Right lobe of liver (tissue), 6 donors: ENCODE results near the gene ANP32E. TPM values are rescaled to one million over a fixed set of nuclear protein-coding genes. Genes with fewer than 3 reads are reported as not detected.
"Not testable (repeated sequence)": the region's sequence is repeated elsewhere in the genome, so short reads cannot be mapped to it uniquely, and the experiment has no call there.

Experiments used
- ATAC-seq, 4 donors: fragments of 200-7000 bp; cut with Tn5 transposase; one replicate each; pipeline ENCODE4 v1.9.1; 2020; ENCODE audit warnings: mild to moderate bottlenecking in 4 of 4, moderate library complexity in 4 of 4
- DNase-seq, 3 donors: peaks; one replicate each; pipeline ENCODE4 v3.0.0-alpha.2; 2020
- H3K27ac ChIP-seq, 3 donors: fragments of 200-600 bp; one replicate each; pipeline ENCODE4 v1.8.0; 2022
- H3K27me3 ChIP-seq, 2 donors: fragments of 200-600 bp; one replicate each; pipeline ENCODE4 v1.8.0; 2022
- H3K36me3 ChIP-seq, 4 donors: fragments of 200-600 bp; sonication (generic) in 1 of 4; one replicate each; pipeline versions ENCODE4 v1.5.1 to v1.8.0; 2017 to 2022; ENCODE audit warnings: control low read depth in 1 of 4
- H3K4me1 ChIP-seq, 4 donors: fragments of 200-600 bp; sonication (generic) in 1 of 4; one replicate each; pipeline versions ENCODE4 v1.5.1 to v1.8.0; 2017 to 2022; ENCODE audit warnings: control low read depth in 1 of 4
- H3K4me3 ChIP-seq, 3 donors: fragments of 200-600 bp; one replicate each; pipeline ENCODE4 v1.8.0; 2022
- H3K9me3 ChIP-seq, 4 donors: fragments of 200-600 bp; sonication (generic) in 1 of 4; one replicate each; pipeline versions ENCODE4 v1.5.1 to v1.8.0; 2017 to 2022; ENCODE audit warnings: control low read depth in 1 of 4
- POLR2A ChIP-seq: fragments of 450-650 bp; IDR thresholded peaks from one replicate; pipeline ENCODE4 v1.6.1; 2017; ENCODE audit warnings: antibody characterized with exemption, mild to moderate bottlenecking
- WGBS: methylation state at CpG from one replicate; pipeline ENCODE4 v1.1.6; 2018; ENCODE audit warnings: low coverage, low lambda C conversion rate; ENCODE audit not compliant: insufficient coverage; ENCODE audit errors: missing lambda C conversion rate; 5-methylcytosine and 5-hydroxymethylcytosine counted together
- intact Hi-C, 2 donors: fragments of 100-400 bp; cut with DNase I; formaldehyde crosslinking; loops; one replicate each; pipeline versions ENCODE4 v1.11.2 to v1.14.1; 2022
- total RNA-seq, 6 experiments: library from RNA; depleted of rRNA in 2 of 6; stranded (reverse); fragments of >200 nt in 2 of 6; fragmentation: NEBNext Ultra II Directional in 3 of 6; extraction: Animal tissue kit (Norgen Biotek cat#: 25700) in 3 of 6; gene quantifications; one replicate each; pipeline versions ENCODE4 v1.1.0 to v1.2.4, GENCODE V29; 2016 to 2023
- TF ChIP-seq, protein P1 (sequence below), 4 donors: fragments of 200-600 bp in 3 of 4; fragments of 450-650 bp in 1 of 4; IDR thresholded peaks; one replicate each; pipeline versions ENCODE4 v1.5.1 to v1.8.0; 2016 to 2022; ENCODE audit warnings: antibody characterized with exemption in 4 of 4, mild to moderate bottlenecking in 2 of 4
- donor health status: DM: no; HTN: yes; CAD: no.
- donor health status: DM: no; HTN: no; CAD: no.
- donor health status: DM: no; HTN: no; CAD: no.
- donor health status: DM: no; HTN: yes; CAD: no.
- donor health status: DM: no; HTN: yes; CAD: no.

Gene ANP32E
- total RNA-seq, 6 experiments from 2014 or later: 9.3 to 16.3 (median 11.0) TPM

GRCh38 chr1:150226486-150226885 is 9.4 kb downstream of the ANP32E start:
- TF ChIP-seq POLR2A: no peak
- TF ChIP-seq, protein P1, sequence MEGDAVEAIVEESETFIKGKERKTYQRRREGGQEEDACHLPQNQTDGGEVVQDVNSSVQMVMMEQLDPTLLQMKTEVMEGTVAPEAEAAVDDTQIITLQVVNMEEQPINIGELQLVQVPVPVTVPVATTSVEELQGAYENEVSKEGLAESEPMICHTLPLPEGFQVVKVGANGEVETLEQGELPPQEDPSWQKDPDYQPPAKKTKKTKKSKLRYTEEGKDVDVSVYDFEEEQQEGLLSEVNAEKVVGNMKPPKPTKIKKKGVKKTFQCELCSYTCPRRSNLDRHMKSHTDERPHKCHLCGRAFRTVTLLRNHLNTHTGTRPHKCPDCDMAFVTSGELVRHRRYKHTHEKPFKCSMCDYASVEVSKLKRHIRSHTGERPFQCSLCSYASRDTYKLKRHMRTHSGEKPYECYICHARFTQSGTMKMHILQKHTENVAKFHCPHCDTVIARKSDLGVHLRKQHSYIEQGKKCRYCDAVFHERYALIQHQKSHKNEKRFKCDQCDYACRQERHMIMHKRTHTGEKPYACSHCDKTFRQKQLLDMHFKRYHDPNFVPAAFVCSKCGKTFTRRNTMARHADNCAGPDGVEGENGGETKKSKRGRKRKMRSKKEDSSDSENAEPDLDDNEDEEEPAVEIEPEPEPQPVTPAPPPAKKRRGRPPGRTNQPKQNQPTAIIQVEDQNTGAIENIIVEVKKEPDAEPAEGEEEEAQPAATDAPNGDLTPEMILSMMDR (IDR thresholded peaks at IDR 0.05): no peak
- Histone ChIP-seq H3K27ac (no peak overlapping the region), H3K4me3 (no peak overlapping the region), H3K36me3 (peaks cover 0 to 53% (median 11%) of the 10 kb centered on the region in 4 donors), H3K9me3 (no peaks in the 10 kb centered on the region), H3K4me1 (no peaks in the 10 kb centered on the region), H3K27me3 (no peaks in the 10 kb centered on the region)
- no peak for DNase-seq
- 90% methylated on average over 2 of the region's 2 CpGs for WGBS
- intact Hi-C loops: no loop called here
- ATAC-seq: no peak

DNA sequence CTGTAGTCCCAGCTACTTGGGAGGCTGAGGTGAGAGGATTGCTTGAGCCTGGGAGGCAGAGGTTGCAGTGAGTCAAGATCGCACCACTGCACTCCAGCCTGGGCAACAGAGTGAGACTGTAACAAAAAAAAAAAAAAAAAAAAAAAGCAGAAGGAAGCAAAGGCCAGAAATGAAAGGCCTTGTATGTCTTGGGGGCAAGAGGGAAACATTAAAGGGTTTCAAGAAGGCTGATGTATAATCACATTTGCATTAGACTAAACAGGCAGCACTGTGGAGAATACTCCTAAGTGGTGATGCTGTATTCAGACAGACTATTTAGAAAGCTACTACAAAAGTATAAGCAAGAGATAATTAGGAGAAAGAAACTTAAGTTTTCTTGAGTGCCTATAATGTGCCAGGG is 10.4 kb downstream of the ANP32E start:
- no peak overlapping the region for H3K27ac ChIP-seq
- no CpG with 5 or more reads among the region's 1 CpG for WGBS
- H3K4me3 ChIP-seq: no peak overlapping the region
- peaks cover 0 to 51% (median 11%) of the 10 kb centered on the region in 4 donors for H3K36me3 ChIP-seq
- no peak for TF ChIP-seq POLR2A
- intact Hi-C loops: no loop called here
- ATAC-seq (no peak), DNase-seq (no peak)
- no peaks in the 10 kb centered on the region for H3K9me3 ChIP-seq
- H3K27me3 ChIP-seq: no peaks in the 10 kb centered on the region
- H3K4me1 ChIP-seq: no peaks in the 10 kb centered on the region

- WGBS: 60% methylated on average over 1 of the region's 1 CpG
These were observed 10.9 kb downstream of the ANP32E start for GRCh38 chr1:150224983-150225382.

GRCh38 chr1:150221552-150221951 is 14.4 kb downstream of the ANP32E start:
- H3K36me3 ChIP-seq: peaks cover 0 to 43% (median 11%) of the 10 kb centered on the region in 4 donors
- TF ChIP-seq, protein P1 (IDR thresholded peaks at IDR 0.05): peak; percentile 21 to 42 (median 37)
- TF ChIP-seq POLR2A: no peak
- intact Hi-C loops: no loop called here
- H3K27ac ChIP-seq: no peak overlapping the region
- WGBS: no CpG with 5 or more reads among the region's 2 CpGs
- no peak overlapping the region for H3K4me3 ChIP-seq
- ATAC-seq (peak in 1 of 4 donors; percentile 30), DNase-seq (no peak)
- H3K9me3 ChIP-seq: no peaks in the 10 kb centered on the region
- H3K27me3 ChIP-seq: no peaks in the 10 kb centered on the region
- no peaks in the 10 kb centered on the region for H3K4me1 ChIP-seq

More at GRCh38 chr1:150224983-150225382, 10.9 kb downstream of the ANP32E start:
- H3K4me1 ChIP-seq: no peaks in the 10 kb centered on the region
- intact Hi-C loops: no loop called here
- no peak for DNase-seq
- H3K4me3 ChIP-seq: no peak overlapping the region
- no peak overlapping the region for H3K27ac ChIP-seq
- H3K36me3 ChIP-seq: peaks cover 0 to 54% (median 11%) of the 10 kb centered on the region in 4 donors
- no peak for TF ChIP-seq POLR2A
- TF ChIP-seq, protein P1 (IDR thresholded peaks at IDR 0.05): no peak
- no peaks in the 10 kb centered on the region for H3K9me3 ChIP-seq
- no peak for ATAC-seq
- no peaks in the 10 kb centered on the region for H3K27me3 ChIP-seq

GRCh38 chr1:150215855-150216254 is 20.1 kb downstream of the ANP32E start:
- 95% methylated on average over 6 of the region's 6 CpGs for WGBS
- H3K4me3 ChIP-seq, H3K36me3 ChIP-seq, H3K4me1 ChIP-seq, H3K27ac ChIP-seq, intact Hi-C loops, H3K9me3 ChIP-seq, ATAC-seq, H3K27me3 ChIP-seq, DNase-seq: not testable (repeated sequence)

DNA sequence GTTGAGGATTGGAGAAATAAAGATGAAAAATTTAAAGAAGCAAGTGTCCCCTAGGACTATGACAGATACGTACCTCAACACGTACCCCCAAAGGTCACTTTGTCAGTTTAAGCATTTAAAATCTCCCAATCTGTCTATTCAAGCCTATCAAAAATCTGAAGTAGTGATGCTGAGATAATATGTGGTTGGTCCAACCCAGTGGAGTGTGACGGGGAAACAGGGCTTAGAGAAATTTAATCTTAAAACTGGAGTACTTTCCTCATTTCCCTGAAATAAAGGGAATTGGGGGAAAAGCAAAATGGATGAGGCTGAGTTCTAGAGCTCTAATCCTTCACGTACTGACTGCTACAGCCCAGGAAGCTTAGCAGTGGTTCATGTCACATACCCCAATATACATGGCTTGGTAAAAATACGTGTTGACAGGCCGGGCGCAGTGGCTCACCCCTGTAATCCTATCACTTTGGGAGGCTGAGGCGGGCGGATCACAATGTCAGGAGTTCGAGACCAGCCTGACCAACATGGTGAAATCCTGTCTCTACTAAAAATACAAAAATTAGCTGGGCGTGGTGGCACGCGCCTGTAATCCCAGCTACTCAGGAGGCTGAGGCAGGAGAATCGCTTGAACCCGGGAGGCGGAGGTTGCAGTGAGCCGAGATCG is 21.7 kb downstream of the ANP32E start:
- peak overlapping the region; percentile 48 to 82 (median 51) for H3K27ac ChIP-seq
- 28% methylated on average over 4 of the region's 18 CpGs for WGBS
- H3K4me1 ChIP-seq, H3K9me3 ChIP-seq, DNase-seq, H3K36me3 ChIP-seq, intact Hi-C loops, H3K27me3 ChIP-seq, ATAC-seq: not testable (repeated sequence)
- peak overlapping the region; percentile 29 to 47 (median 42) for H3K4me3 ChIP-seq
